HG03432 (cell line): ENCODE data around the gene DNAL4.

Experiments used
- ATAC-seq: cut with Tn5 transposase; IDR thresholded peaks from one replicate; pipeline ENCODE4 v1.9.1; 2021; ENCODE audit warnings: mild to moderate bottlenecking, moderate library complexity; ENCODE audit not compliant: unreplicated experiment

Gene DNAL4

GRCh38 chr22:38760477-38761201, 33.3 kb downstream of the DNAL4 start:
- no peak for ATAC-seq

GRCh38 chr22:38759005-38759404, 34.9 kb downstream of the DNAL4 start:
- ATAC-seq: no peak

- ATAC-seq: no peak
Measured at GRCh38 chr22:38758276-38758945, 35.5 kb downstream of the DNAL4 start.

GRCh38 chr22:38757464-38757757, 36.5 kb downstream of the DNAL4 start:
- ATAC-seq: no peak

GRCh38 chr22:38756711-38757463, 37.1 kb downstream of the DNAL4 start:
- ATAC-seq: no peak

- ATAC-seq: peak; percentile 73
Measured at GRCh38 chr22:38755911-38756532, 37.9 kb downstream of the DNAL4 start, which contains the start of gene SUN2. Gene SUN2 (minus strand): TSS chr22:38755998. CDS start chr22:38752628, 3,370 bp downstream.

- peak; percentile 39 for ATAC-seq
Measured at GRCh38 chr22:38755155-38755910, 38.6 kb downstream of the DNAL4 start.

- ATAC-seq: no peak
Measured at GRCh38 chr22:38754751-38755154, 39.2 kb downstream of the DNAL4 start.

GRCh38 chr22:38753948-38754750, 39.8 kb downstream of the DNAL4 start:
- no peak for ATAC-seq

GRCh38 chr22:38751422-38752346, 42.3 kb downstream of the DNAL4 start:
- ATAC-seq: peak; percentile 36

GRCh38 chr22:38751066-38751421, 42.9 kb downstream of the DNAL4 start:
- ATAC-seq: no peak

- ATAC-seq: no peak
Measured at GRCh38 chr22:38750638-38751037, 43.3 kb downstream of the DNAL4 start.

GRCh38 chr22:38750104-38750503, 43.8 kb downstream of the DNAL4 start:
- no peak for ATAC-seq

GRCh38 chr22:38748487-38749136, 45.3 kb downstream of the DNAL4 start:
- no peak for ATAC-seq

GRCh38 chr22:38745676-38746460, 48.1 kb downstream of the DNAL4 start:
- ATAC-seq: no peak

- ATAC-seq: no peak
Measured at GRCh38 chr22:38744981-38745380, 49.0 kb downstream of the DNAL4 start.

GRCh38 chr22:38742176-38742942, 51.6 kb downstream of the DNAL4 start:
- no peak for ATAC-seq
